HG03460 (cell line): ENCODE data around the gene RPA3.
"Not testable (repeated sequence)": the region's sequence is repeated elsewhere in the genome, so short reads cannot be mapped to it uniquely, and the experiment has no call there.

Experiments
- ATAC-seq: cut with Tn5 transposase; IDR thresholded peaks from one replicate; pipeline ENCODE4 v1.9.1; 2021; ENCODE audit not compliant: unreplicated experiment

Gene RPA3

DNA sequence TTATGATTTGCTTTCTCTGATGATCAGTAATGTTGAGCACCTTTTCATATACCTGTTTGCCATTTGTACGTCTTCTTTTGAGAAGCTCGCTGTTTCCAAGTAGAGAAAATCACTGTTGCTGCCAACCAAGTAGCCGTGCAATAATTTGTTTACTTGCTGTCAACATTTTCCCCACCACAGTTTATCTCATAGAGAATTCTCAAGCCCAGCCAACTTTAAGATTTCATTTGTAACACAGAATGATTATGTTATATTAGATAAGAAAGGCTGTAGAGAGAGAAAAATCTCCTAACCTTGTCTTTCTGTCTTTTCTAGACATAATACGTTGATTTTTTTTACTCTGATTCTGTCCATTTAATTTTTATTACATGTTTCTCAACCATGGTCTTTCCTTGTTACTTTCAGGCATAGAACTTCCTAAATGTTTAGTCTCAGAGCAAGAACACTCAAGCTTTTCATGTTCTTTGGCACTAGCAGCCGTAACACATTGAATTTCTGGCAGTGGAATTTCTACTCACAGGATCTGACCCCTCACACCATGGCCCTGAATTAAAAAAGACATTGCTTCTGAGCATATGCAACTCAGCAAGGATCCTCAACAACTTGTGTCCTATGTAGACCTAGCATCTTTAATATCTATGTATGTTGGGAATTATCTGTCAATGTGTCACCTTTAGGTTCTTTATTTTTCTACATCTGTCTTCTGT lies 23.1 kb downstream of the RPA3 start:
- ATAC-seq: no peak

DNA sequence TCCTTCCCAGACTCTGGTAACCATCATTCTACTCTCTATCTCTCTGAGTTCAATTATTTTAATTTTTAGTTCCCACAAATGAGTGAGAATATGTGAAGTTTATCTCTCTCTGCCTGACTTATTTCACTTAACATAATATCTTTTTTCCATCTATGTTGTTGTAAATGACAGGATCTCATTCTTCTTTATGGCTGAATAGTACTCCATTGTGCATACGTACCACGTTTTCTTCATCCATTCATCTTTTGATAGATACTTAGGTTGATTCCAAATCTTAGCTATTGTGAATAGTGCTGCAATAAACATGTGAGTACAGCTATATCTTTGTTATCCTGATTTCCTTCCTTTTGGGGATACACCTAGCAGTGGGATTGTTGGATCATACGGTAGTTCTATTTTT lies 23.9 kb downstream of the RPA3 start:
- ATAC-seq: no peak

DNA sequence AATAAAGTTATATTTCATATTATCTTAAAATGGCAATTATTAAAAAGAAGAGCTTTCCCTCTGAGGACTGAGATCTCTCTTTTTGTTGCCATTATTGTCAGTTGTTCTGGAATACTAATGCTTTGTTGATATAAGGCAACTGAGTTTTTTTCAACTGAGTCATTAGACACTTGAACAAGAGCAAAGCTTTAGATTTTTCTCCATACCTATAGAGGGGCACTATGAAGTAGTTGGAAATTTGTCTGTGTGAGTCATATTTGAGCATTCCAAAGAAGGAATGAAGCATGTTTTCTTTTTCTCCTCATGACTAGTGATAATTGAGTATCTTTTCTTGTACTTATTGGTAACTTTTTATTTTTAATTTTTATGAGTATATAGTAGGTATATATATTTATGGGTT lies 24.5 kb downstream of the RPA3 start:
- ATAC-seq: no peak

DNA sequence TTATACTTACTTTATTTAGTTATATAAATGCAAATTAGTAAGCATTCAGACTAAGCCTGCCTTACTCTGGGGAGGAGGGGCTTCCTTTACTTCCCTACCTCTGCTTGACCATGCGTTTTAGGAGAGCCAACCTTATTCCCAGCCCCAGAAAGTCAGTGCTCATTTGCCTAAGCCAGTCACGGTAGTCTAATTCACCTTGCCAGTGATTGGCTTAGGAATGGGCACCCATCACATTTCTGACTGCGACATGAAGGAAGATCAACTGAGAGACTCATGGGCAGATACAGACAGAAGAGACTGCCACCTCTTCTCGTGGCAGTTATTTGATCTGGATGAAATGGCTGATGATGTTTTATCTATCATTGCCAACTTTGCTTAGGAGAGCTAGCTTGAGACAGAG lies 29.5 kb downstream of the RPA3 start:
- no peak for ATAC-seq

DNA sequence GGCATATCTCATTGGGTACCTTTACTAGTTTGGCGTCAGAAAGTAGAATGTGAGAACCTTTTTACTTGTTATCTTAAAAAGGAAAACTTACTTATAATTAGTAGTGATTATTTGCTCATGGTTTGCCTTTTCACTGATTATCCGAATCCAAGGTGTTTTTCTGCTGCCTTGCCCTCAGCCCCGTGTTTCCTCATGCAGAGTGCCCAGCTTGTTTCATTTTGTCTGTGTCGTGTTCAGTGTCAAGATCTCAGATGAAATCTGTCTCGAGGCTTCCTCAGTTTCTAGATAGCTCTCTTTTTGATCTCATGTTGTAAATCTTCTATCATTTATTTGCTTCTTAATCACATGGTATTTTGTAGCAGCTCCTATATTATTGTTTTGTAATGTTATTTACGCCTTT lies 30.1 kb downstream of the RPA3 start:
- ATAC-seq: no peak

DNA sequence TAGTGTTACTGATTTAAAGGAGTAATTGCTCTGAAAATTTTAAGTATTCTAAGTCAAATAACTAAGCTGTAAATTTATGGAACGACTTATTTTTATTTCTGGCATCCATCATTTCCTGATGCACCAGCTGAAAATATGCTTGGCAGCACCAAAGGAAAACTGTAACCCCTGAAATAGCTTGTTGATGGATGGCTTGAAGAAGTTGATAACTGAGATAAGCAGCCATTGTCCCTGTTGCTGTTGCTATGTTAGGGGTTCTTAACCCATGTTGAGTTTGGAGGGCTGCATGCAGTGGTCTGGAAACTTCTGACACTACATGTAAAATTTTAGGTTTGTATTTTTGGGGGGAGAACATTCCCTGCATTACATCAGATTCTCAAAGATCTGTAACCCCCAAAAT lies 30.6 kb downstream of the RPA3 start:
- no peak for ATAC-seq

DNA sequence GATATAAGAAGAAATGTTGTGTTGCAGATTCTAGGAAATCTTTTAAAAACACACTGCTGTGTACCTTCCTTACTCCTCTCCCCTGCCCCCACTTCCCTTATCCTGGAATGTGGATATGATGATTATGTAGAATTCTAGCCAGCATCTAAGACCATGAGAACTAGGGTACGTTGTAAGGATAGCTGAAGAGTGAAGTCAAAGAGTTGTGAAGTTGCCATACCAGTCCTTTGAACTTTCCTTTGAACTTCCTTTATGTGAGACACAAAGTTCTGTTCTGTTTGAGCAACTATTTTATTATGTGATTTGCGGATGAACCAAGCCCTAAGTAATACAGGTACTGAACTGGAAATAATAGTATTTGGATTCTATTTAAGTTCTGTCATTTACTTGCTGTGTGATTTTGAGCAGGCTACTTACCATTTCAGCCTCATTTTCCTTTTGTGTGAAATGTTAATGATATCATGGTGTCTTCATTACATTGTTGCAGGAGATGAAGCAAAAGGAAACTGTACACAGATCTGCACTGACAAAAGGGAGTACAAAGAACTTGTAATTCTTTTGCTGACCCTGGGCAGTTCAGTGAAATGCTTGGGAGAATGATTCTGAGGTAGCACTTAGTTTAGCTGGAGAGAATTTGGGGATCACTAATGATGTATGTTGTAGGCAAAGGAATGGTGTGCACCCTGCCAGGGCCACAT lies 31.4 kb downstream of the RPA3 start:
- no peak for ATAC-seq

DNA sequence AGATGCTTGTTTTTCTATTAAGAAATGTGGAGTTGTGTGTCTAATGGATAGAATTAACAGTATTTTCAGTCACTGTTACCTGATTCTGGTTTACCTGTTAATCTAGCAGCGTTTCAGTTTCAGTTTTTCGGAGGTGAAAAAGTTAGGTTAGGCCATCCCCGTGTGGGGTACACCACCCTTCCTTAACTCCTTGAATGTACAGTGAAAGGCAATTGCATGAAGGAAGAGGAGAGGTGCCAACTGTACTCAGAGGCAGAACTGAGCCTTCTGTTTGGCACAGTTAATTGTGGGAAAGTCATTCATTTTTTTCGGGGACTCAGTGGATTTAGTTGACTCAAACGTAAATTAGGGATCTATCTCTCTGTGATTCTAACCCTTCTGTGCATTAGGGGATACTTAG lies 35.5 kb downstream of the RPA3 start:
- no peak for ATAC-seq

DNA sequence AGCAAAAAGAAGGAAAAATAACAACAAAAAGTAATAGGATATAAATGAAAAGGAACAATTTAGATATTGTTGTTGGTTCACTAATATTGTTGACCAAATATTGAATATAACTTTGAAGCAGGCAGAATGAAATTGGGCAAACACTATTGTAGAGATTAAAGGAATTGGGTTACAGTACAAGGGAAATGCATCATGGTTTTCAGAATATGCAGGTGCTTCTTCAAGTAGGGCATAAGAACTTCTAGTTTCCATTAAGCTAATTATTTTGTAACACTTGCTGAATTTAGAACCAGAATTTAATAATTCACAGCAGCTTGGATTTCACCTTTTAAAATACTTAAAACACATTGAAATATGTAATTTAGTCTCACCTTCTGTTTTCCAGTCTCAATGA lies 36.5 kb downstream of the RPA3 start:
- ATAC-seq: no peak

DNA sequence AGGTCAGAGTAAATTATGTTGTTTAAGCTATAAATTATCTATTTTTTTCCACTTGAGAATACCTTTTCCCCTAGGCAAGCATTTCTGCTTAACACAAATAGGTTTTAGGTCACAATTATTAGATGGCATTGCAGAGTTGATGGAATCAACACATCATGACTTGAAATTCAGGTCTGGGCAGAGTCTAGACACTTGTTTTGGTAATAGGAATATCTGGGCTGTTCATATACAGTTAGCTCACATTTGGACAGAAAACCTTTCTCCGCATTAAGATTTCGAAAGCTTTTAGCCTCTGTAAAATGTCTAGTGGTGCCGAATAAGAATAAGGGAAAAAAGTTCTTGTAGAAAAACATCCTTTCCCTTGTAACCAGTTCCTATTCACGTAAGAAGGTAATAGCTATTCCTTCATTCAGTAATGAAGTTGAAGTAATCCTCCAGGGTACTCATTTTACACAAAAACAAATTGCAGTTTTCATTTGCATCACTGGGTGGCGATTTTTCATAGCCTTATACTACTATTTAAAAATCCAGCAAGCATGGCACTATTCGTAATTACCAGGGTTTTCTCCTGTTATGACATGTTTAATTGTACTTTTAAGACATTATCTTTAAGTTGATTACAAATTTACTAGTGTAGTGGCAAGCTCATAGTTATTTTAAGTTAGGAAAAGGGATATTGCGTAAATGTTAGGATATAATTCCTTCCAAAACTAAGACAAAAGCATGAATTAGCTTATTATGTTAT lies 37.0 kb downstream of the RPA3 start:
- peak; percentile 76 for ATAC-seq

DNA sequence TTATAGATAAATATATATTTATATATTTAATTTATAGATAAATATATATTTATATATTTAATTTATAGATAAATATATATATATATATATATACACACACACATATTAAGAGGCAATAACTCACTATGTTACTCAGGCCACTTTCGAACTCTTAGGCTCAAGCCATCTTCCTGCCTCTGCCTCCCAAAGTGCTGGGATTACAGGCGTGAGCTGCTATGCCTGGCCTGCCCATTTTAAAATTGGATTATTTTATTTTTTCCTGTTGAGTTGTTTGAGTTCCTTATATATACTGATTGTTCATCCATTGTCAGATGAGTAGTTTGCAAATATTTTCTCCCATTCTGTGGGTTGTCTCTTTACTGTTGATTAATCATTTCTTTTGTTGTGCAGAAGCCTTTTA lies 38.8 kb downstream of the RPA3 start:
- not testable (repeated sequence) for ATAC-seq

DNA sequence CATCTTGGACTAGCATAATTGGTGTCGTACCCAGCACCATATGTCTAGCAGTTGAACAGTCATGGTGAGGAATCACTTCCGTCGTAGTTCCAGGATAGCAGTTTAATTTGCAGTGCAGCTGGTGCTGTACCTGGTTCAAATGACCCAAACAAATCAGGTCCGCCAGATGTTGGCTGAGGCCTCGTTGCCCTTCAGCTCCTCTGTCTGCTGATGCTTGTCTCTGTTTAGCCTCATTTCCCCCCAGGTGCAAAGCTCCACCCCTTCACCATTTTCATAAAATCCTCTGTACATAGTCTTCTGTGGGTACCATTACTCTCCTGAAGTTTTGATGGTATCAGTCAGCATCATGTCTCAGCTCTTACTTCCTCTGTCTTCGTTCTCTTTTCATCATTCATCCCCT lies 42.7 kb downstream of the RPA3 start:
- ATAC-seq: no peak

DNA sequence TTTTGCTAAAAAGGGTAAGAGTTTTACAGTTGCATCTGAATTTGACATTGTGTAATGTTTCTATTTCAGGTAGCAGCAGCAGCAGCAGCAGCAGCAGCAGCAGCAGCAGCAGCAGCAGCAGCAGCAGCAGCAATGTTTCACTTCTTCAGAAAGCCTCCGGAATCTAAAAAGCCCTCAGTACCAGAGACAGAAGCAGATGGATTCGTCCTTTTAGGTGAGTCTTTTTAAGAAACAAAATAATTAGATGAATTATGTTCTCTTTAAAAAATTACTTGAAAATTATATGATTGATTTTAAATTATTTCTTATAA lies 45.2 kb downstream of the RPA3 start:
- ATAC-seq: no peak

DNA sequence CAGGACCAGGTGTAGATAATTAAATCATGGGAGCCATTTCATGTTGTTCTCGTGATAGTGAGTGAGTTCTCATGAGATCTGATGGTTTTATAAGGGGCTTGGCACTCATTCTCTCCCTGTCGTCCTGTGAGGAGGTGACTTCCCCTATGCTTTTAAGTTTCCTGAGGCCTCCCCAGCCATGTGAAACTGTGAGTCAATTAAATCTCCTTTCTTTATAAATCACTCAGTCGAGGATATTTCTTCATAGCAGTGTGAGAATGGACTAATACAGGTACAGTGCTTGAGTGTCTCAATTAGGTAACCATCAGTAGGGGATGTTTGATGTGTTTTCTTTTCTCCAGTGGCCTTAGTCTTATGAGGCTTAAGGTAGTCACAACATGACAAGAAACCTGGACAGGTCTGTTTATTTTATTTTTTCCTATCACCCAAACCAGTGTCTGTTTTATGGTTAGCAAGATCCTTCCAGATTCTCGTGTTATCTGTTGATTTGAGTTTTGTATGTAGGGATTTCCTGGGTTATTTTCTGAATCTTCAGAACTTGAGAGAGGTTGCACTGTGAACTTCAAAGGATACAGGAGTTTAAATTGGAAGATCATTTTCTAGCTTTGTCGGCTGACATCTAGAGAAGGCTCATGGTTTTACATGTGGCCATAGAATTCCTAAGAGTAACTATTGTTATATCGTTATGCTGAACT lies 45.7 kb downstream of the RPA3 start:
- ATAC-seq: no peak

DNA sequence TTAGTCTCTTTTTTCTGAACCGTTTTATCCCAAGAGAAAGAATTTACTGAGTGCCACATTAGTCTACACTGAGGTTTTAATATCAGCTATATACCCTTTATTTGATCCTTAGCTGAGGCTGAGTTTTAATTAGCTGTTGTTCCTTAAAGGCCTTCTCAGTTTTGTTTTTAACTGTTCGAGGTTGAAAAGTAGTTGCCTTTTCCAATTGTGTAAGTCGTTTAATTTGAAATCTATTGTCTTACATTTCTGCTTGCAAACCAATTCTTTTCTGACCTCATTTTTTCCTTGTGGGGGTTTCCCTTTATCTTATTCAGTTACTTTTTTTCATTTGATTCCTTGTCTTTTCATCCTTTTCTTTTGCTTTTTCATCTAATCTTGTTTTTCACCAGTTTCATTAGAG lies 47.0 kb downstream of the RPA3 start:
- no peak for ATAC-seq

DNA sequence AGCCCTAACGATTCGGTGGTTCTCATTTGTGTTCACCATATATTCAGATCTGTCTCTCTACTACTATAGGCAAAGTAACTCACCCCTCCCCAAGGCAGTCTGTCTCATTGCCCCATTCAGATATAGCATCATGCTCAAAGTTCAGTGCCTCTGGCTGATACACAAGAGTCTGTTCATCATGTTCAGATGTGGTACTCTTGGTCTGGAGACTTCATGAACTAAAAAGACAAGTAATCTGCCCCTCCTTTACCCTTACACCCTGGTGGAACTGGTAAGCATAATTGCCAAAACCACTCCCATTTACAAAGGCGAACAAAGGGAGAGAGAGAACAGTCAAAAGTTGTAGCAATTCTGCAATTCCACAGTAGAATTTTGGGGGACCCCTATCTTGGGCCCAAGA lies 47.9 kb downstream of the RPA3 start:
- ATAC-seq: no peak

DNA sequence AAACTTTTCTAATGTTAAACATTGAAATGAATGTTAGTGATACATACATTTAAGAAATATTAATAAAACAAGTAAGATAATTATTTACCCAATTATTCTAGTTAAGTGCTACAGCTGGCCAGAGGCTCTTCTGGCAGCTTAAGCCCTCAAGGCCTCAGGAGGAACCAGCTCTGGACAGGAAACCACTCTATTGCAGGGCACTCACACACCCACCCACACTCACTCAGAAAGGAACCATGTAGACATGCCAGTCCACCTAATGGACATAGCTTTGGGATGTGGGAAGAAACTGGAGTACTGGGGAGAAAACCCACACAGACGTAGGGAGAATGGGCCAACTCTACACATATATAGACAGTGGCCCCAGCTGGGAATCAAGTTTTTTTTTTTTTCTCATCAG lies 49.7 kb downstream of the RPA3 start:
- no peak for ATAC-seq

DNA sequence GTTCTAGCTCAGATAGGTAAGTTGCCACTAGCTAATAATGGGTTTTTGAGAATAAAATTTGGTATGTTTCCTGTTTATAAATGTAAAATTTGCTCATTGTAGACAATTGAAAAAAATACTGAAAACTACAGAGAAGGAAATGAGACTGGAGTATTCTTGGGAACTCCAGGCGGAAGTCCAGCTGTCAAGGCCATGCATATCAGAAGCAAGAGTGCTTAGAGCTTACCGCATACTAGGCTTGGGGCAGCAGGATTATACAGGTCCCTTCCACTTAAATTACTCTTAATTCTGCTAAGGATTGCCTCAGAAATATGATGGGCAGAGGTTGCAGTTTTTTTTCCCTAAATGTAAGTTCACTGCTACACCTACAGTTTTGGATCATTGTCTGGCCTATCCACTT lies 51.2 kb downstream of the RPA3 start:
- no peak for ATAC-seq

DNA sequence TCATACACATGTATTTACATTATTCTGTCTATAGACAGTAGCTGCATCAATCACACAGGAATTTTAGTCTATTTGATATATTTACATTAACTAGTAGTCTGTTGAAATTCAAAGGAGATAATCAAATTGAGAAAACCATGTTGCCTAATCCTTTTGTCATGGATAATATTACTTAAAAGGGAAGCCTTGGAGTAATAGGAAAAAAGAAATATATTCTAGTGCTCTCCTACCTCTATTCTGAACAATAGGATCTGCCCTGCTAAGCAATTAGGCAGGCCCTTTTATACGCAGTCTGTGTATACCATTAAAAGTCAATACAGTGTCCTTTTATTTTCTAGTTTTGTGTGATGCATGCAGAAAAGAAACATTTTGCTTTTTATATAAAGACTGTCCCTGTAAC lies 53.4 kb downstream of the RPA3 start:
- ATAC-seq: no peak

DNA sequence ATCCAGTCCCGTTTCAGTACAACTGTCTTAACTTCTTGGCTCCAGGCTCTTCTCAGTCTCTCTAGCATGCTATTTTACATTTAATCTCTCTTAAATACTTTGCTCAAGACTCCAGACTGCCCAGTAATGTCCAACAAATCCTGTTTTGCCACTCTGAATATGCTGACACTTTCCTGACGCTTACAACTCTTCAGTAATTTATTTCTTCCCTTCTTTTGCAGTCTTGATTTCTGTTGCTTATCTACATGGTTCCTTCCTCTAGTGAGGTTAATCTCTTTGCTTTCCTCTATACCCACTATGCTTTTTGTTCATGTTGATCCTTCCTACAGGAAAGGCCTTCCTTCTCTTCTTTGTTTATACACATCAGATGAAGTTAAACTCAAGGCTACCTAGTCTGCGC lies 54.1 kb downstream of the RPA3 start:
- ATAC-seq: no peak

DNA sequence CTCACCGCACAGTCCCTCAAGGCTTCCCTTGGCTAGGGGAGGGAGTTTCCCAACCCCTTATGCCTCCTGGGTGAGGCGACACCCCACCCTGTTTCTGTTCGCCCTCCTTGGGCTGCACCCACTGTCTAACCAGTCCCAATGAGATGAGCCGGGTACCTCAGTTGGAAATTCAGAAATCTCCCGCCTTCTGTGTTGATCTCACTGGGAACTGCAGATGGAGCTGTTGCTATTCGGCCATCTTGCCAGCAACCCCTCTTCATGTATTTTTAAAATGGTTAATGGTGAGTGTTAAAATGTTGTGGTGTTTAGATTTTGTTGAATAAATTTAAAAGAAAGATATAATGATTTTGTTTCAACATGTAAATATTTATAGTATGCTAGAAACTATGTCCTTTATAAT lies 55.9 kb downstream of the RPA3 start:
- ATAC-seq: no peak

DNA sequence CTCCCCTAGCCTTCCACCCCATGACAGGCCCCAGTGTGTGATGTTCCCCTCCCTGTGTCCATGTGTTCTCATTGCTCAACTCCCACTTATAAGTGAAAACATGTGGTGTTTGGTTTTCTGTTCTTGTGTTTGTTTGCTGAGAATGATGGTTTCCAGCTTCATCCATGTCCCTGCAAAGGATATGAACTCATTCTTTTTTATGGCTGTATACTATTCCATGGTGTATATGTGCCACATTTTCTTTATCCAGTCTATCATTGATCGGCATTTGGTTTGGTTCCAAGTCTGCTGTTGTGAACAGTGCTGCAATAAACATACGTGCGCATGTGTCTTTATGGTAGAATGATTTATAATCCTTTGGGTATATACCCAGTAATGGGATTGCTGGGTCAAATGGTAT lies 61.9 kb downstream of the RPA3 start:
- not testable (repeated sequence) for ATAC-seq
